Trophoblast cell (in vitro differentiated cells and primary cell): ENCODE measurements around the gene LYSMD4. TPM values are rescaled to one million over a fixed set of nuclear protein-coding genes. Genes with fewer than 3 reads are reported as not detected.
"Not testable (repeated sequence)": the region's sequence is repeated elsewhere in the genome, so short reads cannot be mapped to it uniquely, and the experiment has no call there.

ENCODE experiments used
- DNase-seq, 2 donors: peaks; one replicate each; pipeline ENCODE4 v3.0.0-alpha.2; 2016
- H2AFZ ChIP-seq: 2 replicates; pipeline ENCODE4 v1.6.1; 2013; ENCODE audit warnings: low read length, moderate library complexity, mild to moderate bottlenecking; ENCODE audit not compliant: insufficient read depth, poor library complexity
- H2AK5ac ChIP-seq: 2 replicates; pipeline ENCODE4 v1.6.1; 2013; ENCODE audit warnings: mild to moderate bottlenecking, low read length
- H2BK120ac ChIP-seq: 2 replicates; pipeline ENCODE4 v1.6.1; 2013; ENCODE audit warnings: low read length, mild to moderate bottlenecking, moderate library complexity; ENCODE audit not compliant: insufficient read depth, poor library complexity
- H2BK12ac ChIP-seq: 2 replicates; pipeline ENCODE4 v1.6.1; 2013; ENCODE audit warnings: mild to moderate bottlenecking, low read length, moderate library complexity
- H2BK5ac ChIP-seq: 2 replicates; pipeline ENCODE4 v1.6.1; 2013; ENCODE audit warnings: low read length, low read depth, moderate library complexity, mild to moderate bottlenecking; ENCODE audit not compliant: poor library complexity
- H3K14ac ChIP-seq: 2 replicates; pipeline ENCODE4 v1.6.1; 2013; ENCODE audit warnings: mild to moderate bottlenecking, low read length
- H3K18ac ChIP-seq: 2 replicates; pipeline ENCODE4 v1.6.1; 2013; ENCODE audit warnings: mild to moderate bottlenecking, low read length
- H3K23ac ChIP-seq: 2 replicates; pipeline ENCODE4 v1.6.1; 2013; ENCODE audit warnings: low read length
- H3K27ac ChIP-seq: 2 replicates; pipeline ENCODE4 v1.5.1; 2013; ENCODE audit warnings: low read depth, mild to moderate bottlenecking, inconsistent platforms, low read length, moderate library complexity
- H3K27me3 ChIP-seq: 2 replicates; pipeline ENCODE4 v1.6.1; 2013; ENCODE audit warnings: inconsistent platforms, mild to moderate bottlenecking, low read length, moderate library complexity; ENCODE audit not compliant: insufficient read depth
- H3K36me3 ChIP-seq, 2 experiments: 1 replicate in 1 of 2; 2 replicates in 1 of 2; pipeline ENCODE4 v1.6.1; 2013; ENCODE audit warnings: low read length in 2 of 2, mild to moderate bottlenecking in 2 of 2, moderate library complexity in 1 of 2; ENCODE audit not compliant: insufficient read depth in 2 of 2, control insufficient read depth in 1 of 2
- H3K4ac ChIP-seq: 2 replicates; pipeline ENCODE4 v1.6.1; 2013; ENCODE audit warnings: low read depth, mild to moderate bottlenecking, low read length, moderate library complexity
- H3K4me1 ChIP-seq, 2 experiments: 1 replicate in 1 of 2; 2 replicates in 1 of 2; pipeline ENCODE4 v1.6.1; 2013; ENCODE audit warnings: low read length in 2 of 2, mild to moderate bottlenecking in 2 of 2, moderate library complexity in 1 of 2; ENCODE audit not compliant: insufficient read depth in 2 of 2, control insufficient read depth in 1 of 2
- H3K4me2 ChIP-seq: 2 replicates; pipeline ENCODE4 v1.6.1; 2013; ENCODE audit warnings: inconsistent platforms, mild to moderate bottlenecking, low read length, moderate library complexity
- H3K4me3 ChIP-seq: 2 replicates; pipeline ENCODE4 v1.5.1; 2013; ENCODE audit warnings: mild to moderate bottlenecking, low read depth, low read length, inconsistent platforms
- H3K79me1 ChIP-seq: one replicate; pipeline ENCODE4 v1.6.1; 2013; ENCODE audit warnings: low read length
- H3K79me2 ChIP-seq: 2 replicates; pipeline ENCODE4 v1.6.1; 2013; ENCODE audit warnings: low read length, mild to moderate bottlenecking; ENCODE audit not compliant: control insufficient read depth, insufficient read depth, poor library complexity
- H3K9ac ChIP-seq: 2 replicates; pipeline ENCODE4 v1.6.1; 2013; ENCODE audit warnings: mild to moderate bottlenecking, low read length
- H3K9me3 ChIP-seq: 2 replicates; pipeline ENCODE4 v1.6.1; 2013; ENCODE audit warnings: low read depth, mild to moderate bottlenecking, control low read depth, inconsistent platforms, low read length; ENCODE audit not compliant: insufficient read depth
- H4K12ac ChIP-seq: 2 replicates; pipeline ENCODE4 v1.6.1; 2013; ENCODE audit warnings: low read depth, mild to moderate bottlenecking, low read length, moderate library complexity
- H4K8ac ChIP-seq: 2 replicates; pipeline ENCODE4 v1.6.1; 2013; ENCODE audit warnings: low read depth, mild to moderate bottlenecking, low read length, moderate library complexity
- H4K91ac ChIP-seq: one replicate; pipeline ENCODE4 v1.6.1; 2013; ENCODE audit warnings: low read depth, mild to moderate bottlenecking, low read length, moderate library complexity
- WGBS: extraction: QIAGEN DNeasy Blood & Tissue Kit; methylation state at CpG from one replicate; pipeline ENCODE4 v1.1.7; 2013; ENCODE audit warnings: missing lambda C conversion rate; ENCODE audit not compliant: insufficient read length, insufficient coverage; ENCODE audit errors: extremely low coverage; 5-methylcytosine and 5-hydroxymethylcytosine counted together
- polyA plus RNA-seq: library from polyadenylated mRNA; stranded (reverse); fragments of 200-250 nt; gene quantifications from 2 replicates; pipeline ENCODE4 v1.2.3, GENCODE V29; 2013

LYSMD4 gene
- 3.6 and 4.1 TPM in 2 replicates for polyA plus RNA-seq

- DNase-seq = peak; percentile 97
- Histone ChIP-seq H2BK12ac (no peak within 1 kb of the TSS), H3K27me3 (no peaks in the 10 kb centered on the region), H4K8ac (peak within 1 kb of the TSS; percentile 98), H3K79me2 (peaks cover 4% of the 10 kb centered on the region), H2BK120ac (peak within 1 kb of the TSS; percentile 13), H3K4me3 (peak within 1 kb of the TSS; percentile 87), H3K36me3 (peaks cover 3 to 5% of the 10 kb centered on the region in 2 experiments), H2AFZ (peak within 1 kb of the TSS; percentile 71), H3K27ac (no peak within 1 kb of the TSS), H2BK5ac (peak within 1 kb of the TSS; percentile 7), H3K4me1 (peaks cover 4 to 8% of the 10 kb centered on the region in 2 experiments), H3K18ac (peak within 1 kb of the TSS; percentile 18), H3K4me2 (peak within 1 kb of the TSS; percentile 92), H3K9ac (peak within 1 kb of the TSS; percentile 46), H3K4ac (no peak within 1 kb of the TSS), H4K12ac (peak within 1 kb of the TSS; percentile 49), H3K79me1 (peaks cover 8% of the 10 kb centered on the region), H4K91ac (peak within 1 kb of the TSS; percentile 74), H3K23ac (no peak within 1 kb of the TSS), H3K14ac (peak within 1 kb of the TSS; percentile 23), H3K9me3 (no peaks in the 10 kb centered on the region), H2AK5ac (no peak within 1 kb of the TSS)
- no CpG with 5 or more reads among the region's 69 CpGs for WGBS
Measured at GRCh38 chr15:99733268-99734039, at the start of gene LYSMD4. TSS of gene LYSMD4 (minus strand) at chr15:99733437. CDS start at chr15:99731999, 1,438 bp downstream.

- H3K4me3 ChIP-seq, H4K12ac ChIP-seq, H4K91ac ChIP-seq, H3K23ac ChIP-seq, H3K27me3 ChIP-seq, H3K9ac ChIP-seq, H3K27ac ChIP-seq, H2AFZ ChIP-seq, H3K36me3 ChIP-seq, H2BK12ac ChIP-seq, H4K8ac ChIP-seq, H2BK5ac ChIP-seq, H3K4me2 ChIP-seq, H3K18ac ChIP-seq, H3K4ac ChIP-seq, H2AK5ac ChIP-seq, H3K79me1 ChIP-seq, H3K9me3 ChIP-seq, H2BK120ac ChIP-seq, H3K14ac ChIP-seq, H3K4me1 ChIP-seq, H3K79me2 ChIP-seq: not testable (repeated sequence)
- peak in 1 of 2 donors; percentile 38 for DNase-seq
- no CpG with 5 or more reads among the region's 4 CpGs for WGBS
Measured at GRCh38 chr15:99782029-99782428, 48.8 kb upstream of the LYSMD4 start.

GRCh38 chr15:99777144-99777543, 43.9 kb upstream of the LYSMD4 start:
- no peak overlapping the region for H2BK12ac ChIP-seq
- H4K91ac ChIP-seq = no peak overlapping the region
- H4K12ac ChIP-seq = no peak overlapping the region
- H3K14ac ChIP-seq = no peak overlapping the region
- H3K4me1 ChIP-seq = no peaks in the 10 kb centered on the region
- no peaks in the 10 kb centered on the region for H3K79me2 ChIP-seq
- no peak overlapping the region for H3K23ac ChIP-seq
- H3K79me1 ChIP-seq = no peaks in the 10 kb centered on the region
- no peak overlapping the region for H3K4me2 ChIP-seq
- no peaks in the 10 kb centered on the region for H3K9me3 ChIP-seq
- no peak overlapping the region for H2AFZ ChIP-seq
- no peaks in the 10 kb centered on the region for H3K27me3 ChIP-seq
- no peak overlapping the region for H3K9ac ChIP-seq
- no CpG with 5 or more reads among the region's 1 CpG for WGBS
- no peak overlapping the region for H2BK120ac ChIP-seq
- no peak overlapping the region for H3K27ac ChIP-seq
- peak in 1 of 2 donors; percentile 35 for DNase-seq
- H2AK5ac ChIP-seq = no peak overlapping the region
- no peaks in the 10 kb centered on the region for H3K36me3 ChIP-seq
- no peak overlapping the region for H3K18ac ChIP-seq
- no peak overlapping the region for H4K8ac ChIP-seq
- no peak overlapping the region for H2BK5ac ChIP-seq
- H3K4ac ChIP-seq = no peak overlapping the region
- H3K4me3 ChIP-seq = no peak overlapping the region

GRCh38 chr15:99764522-99764921, 31.3 kb upstream of the LYSMD4 start:
- Histone ChIP-seq H3K9ac (no peak overlapping the region), H3K36me3 (no peaks in the 10 kb centered on the region), H3K4ac (no peak overlapping the region), H3K4me1 (no peaks in the 10 kb centered on the region), H2BK12ac (no peak overlapping the region), H2AK5ac (no peak overlapping the region), H3K23ac (no peak overlapping the region), H3K4me3 (no peak overlapping the region), H3K9me3 (no peaks in the 10 kb centered on the region), H4K8ac (no peak overlapping the region), H2BK120ac (no peak overlapping the region), H2AFZ (no peak overlapping the region), H2BK5ac (no peak overlapping the region), H3K14ac (no peak overlapping the region), H3K79me1 (no peaks in the 10 kb centered on the region), H3K27me3 (no peaks in the 10 kb centered on the region), H3K4me2 (no peak overlapping the region), H4K12ac (no peak overlapping the region), H4K91ac (no peak overlapping the region), H3K18ac (no peak overlapping the region), H3K79me2 (no peaks in the 10 kb centered on the region), H3K27ac (no peak overlapping the region)
- WGBS = no CpG with 5 or more reads among the region's 3 CpGs
- no peak for DNase-seq
